ENCODE results near the gene CAVIN1.

Gene CAVIN1

GRCh38 chr17:42386777-42387657, 36.0 kb downstream of the CAVIN1 start:
- no peak for TF ChIP-seq CTCF (IDR thresholded peaks at IDR 0.05; ENCODE audit: poor library complexity, severe bottlenecking)
- ATAC-seq (ENCODE audit: low read depth) (no peak), DNase-seq (ENCODE audit: low spot score) (no peak)
- Histone ChIP-seq H3K27me3 (ENCODE audit: insufficient read depth, poor library complexity, severe bottlenecking) (no peaks in the 10 kb centered on the region), H3K4me3 (ENCODE audit: severe bottlenecking) (peak overlapping the region; percentile 66), H3K9me3 (ENCODE audit: severe bottlenecking) (no peaks in the 10 kb centered on the region), H3K4me1 (ENCODE audit: insufficient read depth, poor library complexity, severe bottlenecking) (peaks cover 14% of the 10 kb centered on the region), H3K36me3 (ENCODE audit: low read depth) (peaks cover 8% of the 10 kb centered on the region), H3K27ac (ENCODE audit: poor library complexity, severe bottlenecking) (peak overlapping the region; percentile 75)

GRCh38 chr17:42381898-42382297, 41.2 kb downstream of the CAVIN1 start:
- H3K4me1 ChIP-seq (ENCODE audit: insufficient read depth, poor library complexity, severe bottlenecking) = peaks cover 12% of the 10 kb centered on the region
- ATAC-seq (ENCODE audit: low read depth) = no peak
- DNase-seq (ENCODE audit: low spot score) = no peak
- H3K9me3 ChIP-seq (ENCODE audit: severe bottlenecking) = no peaks in the 10 kb centered on the region
- H3K27ac ChIP-seq (ENCODE audit: poor library complexity, severe bottlenecking) = no peak overlapping the region
- no peak overlapping the region for H3K4me3 ChIP-seq (ENCODE audit: severe bottlenecking)
- no peaks in the 10 kb centered on the region for H3K27me3 ChIP-seq (ENCODE audit: insufficient read depth, poor library complexity, severe bottlenecking)
- peaks cover 12% of the 10 kb centered on the region for H3K36me3 ChIP-seq (ENCODE audit: low read depth)
- TF ChIP-seq CTCF (IDR thresholded peaks at IDR 0.05; ENCODE audit: poor library complexity, severe bottlenecking) = no peak

DNA sequence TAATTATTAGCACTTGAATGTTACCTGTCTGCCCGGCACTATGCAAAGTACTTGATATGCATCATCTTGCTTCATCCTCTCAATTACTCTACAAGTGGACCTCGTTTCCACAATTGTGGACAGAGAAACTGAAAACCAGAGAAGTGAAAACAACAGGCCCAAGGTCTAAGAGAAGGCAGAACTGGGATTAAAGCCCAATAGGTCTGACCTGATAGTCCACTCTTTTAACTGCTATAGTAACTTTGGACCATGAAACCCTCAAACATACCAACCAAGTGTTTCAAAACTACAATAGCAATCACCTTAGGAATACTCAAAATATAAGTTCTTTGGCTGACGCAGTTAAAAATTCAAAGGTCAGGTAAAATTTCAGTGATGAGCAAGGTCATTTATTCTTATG, 42.1 kb downstream of the CAVIN1 start:
- H3K4me1 ChIP-seq (ENCODE audit: insufficient read depth, poor library complexity, severe bottlenecking) = peaks cover 5% of the 10 kb centered on the region

GRCh38 chr17:42378959-42379594, 44.0 kb downstream of the CAVIN1 start:
- no peak for DNase-seq (ENCODE audit: low spot score)
- H3K27me3 ChIP-seq (ENCODE audit: insufficient read depth, poor library complexity, severe bottlenecking) = no peaks in the 10 kb centered on the region
- peak overlapping the region; percentile 50 for H3K27ac ChIP-seq (ENCODE audit: poor library complexity, severe bottlenecking)
- H3K9me3 ChIP-seq (ENCODE audit: severe bottlenecking) = no peaks in the 10 kb centered on the region
- H3K4me1 ChIP-seq (ENCODE audit: insufficient read depth, poor library complexity, severe bottlenecking) = peaks cover 5% of the 10 kb centered on the region
- H3K36me3 ChIP-seq (ENCODE audit: low read depth) = peaks cover 9% of the 10 kb centered on the region
- no peak for TF ChIP-seq CTCF (IDR thresholded peaks at IDR 0.05; ENCODE audit: poor library complexity, severe bottlenecking)
- H3K4me3 ChIP-seq (ENCODE audit: severe bottlenecking) = peak overlapping the region; percentile 13
- ATAC-seq (ENCODE audit: low read depth) = peak; percentile 95

More for the DNA sequence above, 42.1 kb downstream of the CAVIN1 start:
- no peak for TF ChIP-seq CTCF (IDR thresholded peaks at IDR 0.05; ENCODE audit: poor library complexity, severe bottlenecking)
- Histone ChIP-seq H3K36me3 (ENCODE audit: low read depth) (peaks cover 9% of the 10 kb centered on the region), H3K27ac (ENCODE audit: poor library complexity, severe bottlenecking) (no peak overlapping the region), H3K4me3 (ENCODE audit: severe bottlenecking) (no peak overlapping the region), H3K27me3 (ENCODE audit: insufficient read depth, poor library complexity, severe bottlenecking) (no peaks in the 10 kb centered on the region), H3K9me3 (ENCODE audit: severe bottlenecking) (no peaks in the 10 kb centered on the region)
- ATAC-seq (ENCODE audit: low read depth) = no peak
- no peak for DNase-seq (ENCODE audit: low spot score)

All from RWPE2 (cell line).